ENCODE data around the gene UNC5B.

Gene UNC5B

GRCh38 chr10:71239946-71240795 is 27.8 kb downstream of the UNC5B start:
- no peak for DNase-seq

DNA sequence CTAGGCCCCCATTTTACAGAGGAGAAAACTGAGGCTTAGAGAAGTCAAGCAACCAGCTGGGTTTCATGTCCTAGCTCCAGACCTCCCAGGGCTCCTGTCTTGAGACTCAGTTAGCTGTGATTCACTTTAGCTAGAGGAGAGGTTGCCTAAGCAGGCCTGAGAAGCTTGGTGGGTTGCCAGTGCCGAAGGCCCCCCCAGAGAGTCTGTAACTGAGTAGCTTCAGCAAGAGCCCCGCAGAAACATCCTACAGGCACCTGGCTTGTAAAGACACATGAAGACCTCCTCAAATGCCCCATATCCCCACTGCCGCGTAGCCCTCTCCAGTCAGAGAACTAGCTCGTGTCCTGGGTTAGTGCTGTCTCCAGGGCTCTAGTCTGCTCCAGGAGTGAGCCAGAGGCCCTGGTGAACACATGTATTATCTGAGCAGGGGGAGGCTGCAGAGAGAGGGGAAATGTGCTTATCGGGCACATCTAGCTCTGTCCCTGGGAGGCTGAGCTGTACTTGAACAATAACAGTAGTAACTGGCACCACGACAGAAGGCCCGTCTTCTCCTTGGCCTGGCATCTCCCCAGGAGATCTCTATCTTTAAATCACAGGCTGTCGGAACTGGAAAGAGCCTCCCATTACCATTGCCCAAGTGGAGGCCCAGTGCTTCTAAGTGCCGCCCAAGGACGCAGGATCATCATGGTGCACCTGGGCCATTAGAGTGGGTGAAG is 28.9 kb downstream of the UNC5B start:
- no peak for DNase-seq

DNA sequence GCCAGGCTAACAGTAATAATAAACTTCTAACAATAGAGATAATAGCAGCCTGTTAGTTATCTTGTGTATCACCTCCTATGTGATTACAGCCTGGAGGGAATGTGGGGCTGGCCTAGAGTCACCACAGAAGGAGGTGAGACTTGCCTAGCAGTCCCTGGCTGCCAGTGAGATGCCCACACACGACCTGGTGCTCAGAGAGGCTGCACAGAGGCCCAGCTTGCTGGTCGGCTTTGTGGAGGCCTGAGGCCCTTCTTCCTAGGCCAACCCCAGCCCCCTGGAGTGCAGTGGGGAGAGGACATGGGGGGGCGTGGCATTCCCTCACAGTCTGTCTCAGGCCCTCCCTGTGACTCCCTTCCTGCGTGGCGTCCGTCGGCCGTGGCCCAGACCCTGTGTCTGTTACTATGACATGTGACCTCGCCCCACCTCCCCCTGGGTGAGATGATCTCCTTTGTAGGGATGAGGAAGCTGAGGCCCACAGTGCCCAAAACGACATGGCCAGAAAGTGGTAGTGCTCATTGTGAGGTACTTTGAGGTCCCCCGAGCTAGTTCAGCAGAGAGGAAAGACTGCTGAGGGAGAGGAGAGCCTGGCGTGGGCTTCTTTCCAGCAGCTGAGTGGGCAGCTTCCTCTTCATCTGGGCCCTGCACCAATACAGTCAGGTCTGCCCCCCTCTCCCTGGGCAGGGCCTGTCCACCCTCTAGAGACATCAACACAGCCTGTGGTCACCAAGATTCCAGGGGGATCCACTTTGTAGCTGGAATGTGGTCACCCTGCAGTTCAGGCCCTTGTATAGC is 29.7 kb downstream of the UNC5B start:
- DNase-seq, result no peak

- DNase-seq, result no peak
These were observed 30.2 kb downstream of the UNC5B start for GRCh38 chr10:71242622-71243009.

GRCh38 chr10:71243756-71244395 is 31.5 kb downstream of the UNC5B start:
- DNase-seq, result no peak

DNA sequence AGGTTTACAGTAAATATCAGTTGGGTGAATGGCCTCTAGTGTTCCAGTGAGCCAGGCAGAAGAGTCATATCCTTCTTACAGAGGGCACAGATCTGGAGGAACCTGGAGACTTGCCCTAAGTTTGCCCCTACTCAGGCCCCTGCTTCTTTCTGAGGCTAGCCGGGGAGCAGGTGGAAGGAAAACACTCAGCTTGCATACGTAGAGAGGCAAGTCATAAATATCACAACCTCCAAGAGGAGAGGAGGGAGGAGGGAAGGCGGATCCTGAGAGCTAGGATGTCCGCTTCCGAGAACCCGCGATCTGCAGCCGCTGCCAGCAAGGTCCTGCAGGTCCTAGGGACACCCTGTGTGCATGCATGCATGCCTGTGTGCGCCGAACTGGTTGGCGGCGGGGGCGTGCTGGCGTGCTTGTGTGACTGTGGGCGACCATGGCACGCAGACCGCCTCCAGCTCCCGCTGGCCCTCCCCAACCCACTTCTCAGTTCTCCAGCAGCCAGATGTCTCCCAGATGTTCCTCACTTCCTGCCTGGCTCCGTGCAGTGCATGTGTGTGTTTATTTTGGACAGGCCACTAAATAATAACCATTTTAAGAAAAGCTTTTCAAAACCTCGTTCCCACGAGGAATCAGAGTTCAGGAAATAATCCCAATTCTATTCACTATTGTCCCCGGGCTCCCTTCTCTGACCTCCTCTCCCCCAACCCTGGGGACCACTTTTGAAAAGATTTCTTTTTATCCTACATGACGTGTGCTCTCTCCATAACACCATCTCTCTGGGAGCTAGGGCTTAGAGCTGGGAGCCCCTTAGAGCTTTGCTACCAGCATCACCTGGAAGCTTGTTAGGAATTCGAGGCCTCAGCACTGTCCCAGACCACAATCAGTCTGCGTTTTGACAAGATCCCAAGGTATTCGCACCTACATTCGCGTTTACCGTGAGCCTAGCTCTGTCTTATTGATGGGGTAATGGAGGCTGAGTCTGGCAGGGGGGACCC is 32.4 kb downstream of the UNC5B start:
- DNase-seq, result no peak

DNA sequence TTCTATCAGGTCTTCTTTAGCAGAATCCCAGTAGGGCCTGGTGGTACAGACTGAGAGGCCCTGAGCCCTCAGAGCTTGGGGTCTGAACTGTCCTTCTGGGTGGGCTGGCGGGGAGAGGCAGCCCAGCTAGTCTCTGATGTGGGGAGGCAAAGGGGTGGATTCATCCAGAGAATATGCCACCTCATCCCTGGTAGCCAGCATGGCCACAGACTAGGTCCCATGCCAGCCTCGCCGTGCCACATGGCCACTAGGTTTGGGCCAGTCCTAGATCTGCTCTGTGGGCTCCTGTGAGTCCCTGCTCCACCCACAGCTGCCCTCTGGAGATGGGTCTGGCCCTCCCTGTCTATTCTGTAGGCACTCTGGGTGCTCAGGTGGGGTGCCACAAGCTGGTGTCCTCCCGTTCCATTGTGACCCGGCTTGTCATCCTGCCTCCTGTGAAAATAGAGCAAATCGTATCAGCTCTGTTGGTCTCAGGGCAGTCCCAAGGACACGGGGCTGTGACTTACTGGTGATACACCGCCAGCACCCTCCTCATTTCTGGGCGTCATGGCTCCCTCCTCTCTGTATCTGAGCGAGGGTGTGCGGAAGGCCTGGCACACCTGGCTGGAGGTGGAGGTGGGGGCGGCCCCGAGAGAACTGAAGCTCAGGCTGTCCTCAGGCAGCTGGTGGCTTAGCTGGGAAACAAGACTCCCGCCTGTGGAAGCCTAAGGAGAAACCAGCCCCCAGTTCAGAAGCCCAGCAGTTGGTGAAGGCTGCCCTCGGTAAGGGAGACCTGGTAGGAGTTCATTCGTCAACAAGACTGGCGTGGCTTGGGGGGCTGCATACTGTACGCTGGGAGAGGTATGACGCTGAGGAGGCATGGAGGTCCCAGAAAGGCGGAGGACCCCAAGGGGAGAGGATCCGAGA is 33.3 kb downstream of the UNC5B start:
- no peak for DNase-seq

- no peak for DNase-seq
These were observed 34.4 kb downstream of the UNC5B start for GRCh38 chr10:71246591-71247413.

GRCh38 chr10:71247414-71247705 is 35.0 kb downstream of the UNC5B start:
- DNase-seq, result no peak

- no peak for DNase-seq
These were observed 35.4 kb downstream of the UNC5B start for GRCh38 chr10:71247804-71248203.

DNA sequence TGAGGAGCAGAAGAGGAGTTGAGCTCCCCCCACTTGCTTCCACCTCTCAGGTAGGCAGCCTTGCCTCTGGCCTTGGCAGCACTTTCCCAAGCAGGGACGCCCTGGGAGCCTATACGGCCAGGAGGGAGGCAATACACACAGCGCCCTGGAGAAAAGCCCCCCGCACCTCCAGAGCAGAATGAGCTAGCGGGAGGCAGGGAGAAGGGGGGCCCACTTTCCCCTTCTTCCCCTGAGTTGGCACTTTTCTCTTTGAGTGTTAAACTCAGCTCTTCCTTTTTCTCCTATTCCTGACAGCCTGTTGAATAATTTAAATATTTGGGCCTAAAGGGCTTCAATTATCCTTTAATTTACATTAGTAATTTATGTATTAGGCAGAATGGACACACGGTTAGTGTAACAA is 35.8 kb downstream of the UNC5B start:
- DNase-seq, result no peak

DNA sequence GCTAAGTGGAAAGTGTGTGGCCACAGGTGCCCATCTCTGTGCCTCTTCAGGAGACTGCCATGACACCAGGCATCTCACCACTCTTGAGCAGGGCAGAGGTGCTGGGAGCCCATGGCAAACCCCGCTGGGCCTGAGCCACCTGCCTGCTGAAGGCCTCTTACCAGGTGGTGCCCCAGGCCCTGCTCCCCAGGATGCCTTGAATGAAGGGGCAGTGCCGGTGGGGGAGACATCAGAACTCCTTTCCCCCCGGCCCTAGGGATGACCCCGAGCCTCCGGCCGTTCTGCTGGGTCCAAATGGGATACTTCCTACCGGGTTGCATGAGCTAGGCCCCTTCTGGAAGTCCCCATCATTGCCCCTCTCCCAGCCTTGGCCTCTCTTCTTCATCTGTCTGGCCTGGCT is 37.6 kb downstream of the UNC5B start:
- no peak for DNase-seq

GRCh38 chr10:71250405-71250804 is 38.0 kb downstream of the UNC5B start:
- DNase-seq, result no peak

DNA sequence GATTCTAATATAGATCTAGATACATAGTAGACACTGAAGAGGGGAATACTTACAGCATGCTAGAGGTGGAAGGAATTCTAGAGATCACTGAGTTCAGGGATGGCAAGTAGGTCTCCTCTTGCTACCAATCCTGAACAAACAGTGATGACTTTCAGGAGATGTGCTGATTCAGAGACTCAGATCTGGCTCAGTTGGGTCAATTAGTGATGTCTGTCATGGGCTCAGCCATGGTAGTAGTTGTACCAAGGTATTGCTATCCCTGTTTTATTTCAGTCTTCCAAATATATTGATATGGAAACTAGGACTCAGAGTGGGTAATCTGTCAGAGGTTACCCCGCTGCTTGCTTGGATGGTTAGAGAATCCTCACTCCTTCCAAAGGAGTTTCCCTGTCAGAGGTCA is 38.5 kb downstream of the UNC5B start:
- DNase-seq, result no peak

DNA sequence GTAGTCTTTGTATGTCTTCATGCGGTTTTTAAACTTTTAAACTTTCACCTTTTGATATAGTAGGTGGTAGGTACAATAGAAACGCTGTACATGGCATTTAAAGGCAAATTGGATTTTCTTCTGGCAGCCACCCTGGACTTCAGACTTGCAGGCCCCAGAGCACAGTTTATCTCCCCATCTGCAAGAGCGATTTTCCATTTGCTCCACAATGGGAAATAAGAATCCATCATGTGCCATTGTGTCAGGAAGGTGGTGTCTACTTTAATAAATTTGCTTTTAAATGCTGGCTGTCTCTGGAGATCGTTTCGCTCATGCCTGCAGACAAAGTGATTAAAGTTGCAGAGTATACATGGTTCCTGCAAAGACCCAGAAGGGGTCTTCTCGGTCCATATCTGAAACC is 38.9 kb downstream of the UNC5B start:
- DNase-seq, result no peak

- no peak for DNase-seq
These were observed 39.9 kb downstream of the UNC5B start for GRCh38 chr10:71252220-71252619.

DNA sequence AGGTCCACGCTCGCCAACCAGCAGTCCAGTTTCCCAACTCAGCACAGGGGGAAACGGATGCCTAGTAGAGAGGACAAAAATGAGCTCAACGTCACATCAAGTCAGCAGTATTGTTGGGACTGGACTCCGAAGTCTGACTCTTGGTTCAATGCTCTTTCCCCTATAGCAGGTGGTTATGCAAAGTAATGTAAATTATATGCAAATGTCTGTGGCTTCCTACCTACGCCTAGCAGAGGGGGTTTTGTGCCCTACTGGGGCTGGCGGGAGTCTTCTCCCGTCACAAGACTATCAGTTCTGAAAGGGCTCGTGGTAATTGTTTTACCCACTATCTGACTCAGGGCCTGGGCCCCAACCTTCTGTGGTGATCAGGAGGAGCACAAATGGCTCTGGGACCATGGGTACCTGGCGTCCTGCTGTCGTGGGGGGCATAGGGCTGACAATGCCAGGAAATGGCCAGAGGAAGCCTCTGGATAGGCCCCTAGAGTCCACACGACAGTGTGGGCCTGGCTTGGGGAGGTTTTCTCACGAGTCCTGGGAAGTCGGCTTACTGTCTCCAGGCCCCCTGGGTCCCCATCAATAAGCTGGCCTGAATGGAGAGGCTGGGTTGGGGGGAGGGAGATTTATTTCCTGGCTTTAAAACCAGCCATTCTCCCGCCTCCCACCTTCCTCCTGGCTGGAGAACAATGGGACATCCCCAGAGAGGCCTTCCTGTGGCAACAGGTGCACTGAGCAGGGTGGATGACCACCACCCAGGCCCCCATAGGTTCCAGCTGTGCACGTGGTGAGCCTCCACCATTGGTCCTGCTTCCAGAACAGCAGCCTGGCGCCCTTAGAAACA is 41.8 kb downstream of the UNC5B start:
- DNase-seq, result no peak

GRCh38 chr10:71254834-71255549 is 42.6 kb downstream of the UNC5B start:
- no peak for DNase-seq

DNA sequence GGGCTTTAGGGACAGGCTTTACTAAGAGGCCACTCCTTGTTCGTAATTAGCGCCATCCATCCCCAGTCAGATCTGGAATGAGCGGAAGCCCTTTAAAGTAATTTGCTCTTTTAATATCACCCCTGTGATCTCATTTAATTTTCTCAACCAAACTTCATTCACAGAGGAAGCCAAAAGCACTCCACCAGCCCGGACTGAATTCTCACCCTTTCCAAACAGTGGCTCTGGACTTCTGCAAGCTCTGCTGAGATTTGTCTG is 43.1 kb downstream of the UNC5B start:
- DNase-seq, result no peak
